Measurements from ENCODE around the gene OAF. TPM values are rescaled to one million over a fixed set of nuclear protein-coding genes. Genes with fewer than 3 reads are reported as not detected.

Gene OAF
- total RNA-seq, 2 donors from 2014 or later, result 14.5 to 17.4 TPM

DNA sequence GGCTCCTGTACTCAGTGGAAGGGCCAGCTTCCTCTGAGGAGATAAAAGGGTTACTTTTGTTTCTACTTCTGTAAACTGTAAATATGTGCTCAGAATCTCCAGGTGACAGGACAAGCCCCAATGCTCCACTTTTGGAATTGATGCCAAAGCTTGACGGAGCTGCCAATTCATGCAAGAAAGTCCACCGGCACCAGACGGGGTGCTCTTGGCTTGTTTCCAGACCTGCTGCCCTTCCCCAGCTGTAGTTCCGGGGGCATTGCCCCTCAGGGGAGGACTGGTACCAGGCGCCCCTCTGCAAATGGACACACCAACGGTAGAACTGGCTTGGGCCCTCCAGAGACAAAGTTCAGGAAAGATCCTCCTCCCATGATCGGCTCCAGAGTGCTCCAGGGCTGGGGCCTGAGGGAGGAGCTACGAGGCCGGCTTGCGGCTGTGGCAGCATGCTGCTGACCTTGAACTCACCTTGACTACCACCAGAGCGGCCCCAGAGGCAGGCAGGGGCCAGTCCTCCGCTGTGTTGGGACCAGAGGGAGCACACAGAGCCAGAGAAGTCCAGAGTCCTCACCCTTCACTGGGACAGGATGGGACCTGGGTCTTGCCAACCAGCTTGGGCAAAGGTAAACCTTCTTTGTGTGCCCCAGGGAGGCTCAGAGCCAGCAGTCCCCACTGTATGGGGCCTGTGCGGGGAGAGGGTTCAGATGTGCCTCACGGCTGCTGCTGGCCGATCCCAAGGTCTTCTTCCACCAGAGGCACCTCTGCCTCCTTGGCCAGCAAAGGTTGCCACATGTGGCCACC, 17.8 kb upstream of the OAF start:
- H3K9me3 ChIP-seq, result no peaks in the 10 kb centered on the region
- no peaks in the 10 kb centered on the region for H3K36me3 ChIP-seq
- TF ChIP-seq, protein P1, sequence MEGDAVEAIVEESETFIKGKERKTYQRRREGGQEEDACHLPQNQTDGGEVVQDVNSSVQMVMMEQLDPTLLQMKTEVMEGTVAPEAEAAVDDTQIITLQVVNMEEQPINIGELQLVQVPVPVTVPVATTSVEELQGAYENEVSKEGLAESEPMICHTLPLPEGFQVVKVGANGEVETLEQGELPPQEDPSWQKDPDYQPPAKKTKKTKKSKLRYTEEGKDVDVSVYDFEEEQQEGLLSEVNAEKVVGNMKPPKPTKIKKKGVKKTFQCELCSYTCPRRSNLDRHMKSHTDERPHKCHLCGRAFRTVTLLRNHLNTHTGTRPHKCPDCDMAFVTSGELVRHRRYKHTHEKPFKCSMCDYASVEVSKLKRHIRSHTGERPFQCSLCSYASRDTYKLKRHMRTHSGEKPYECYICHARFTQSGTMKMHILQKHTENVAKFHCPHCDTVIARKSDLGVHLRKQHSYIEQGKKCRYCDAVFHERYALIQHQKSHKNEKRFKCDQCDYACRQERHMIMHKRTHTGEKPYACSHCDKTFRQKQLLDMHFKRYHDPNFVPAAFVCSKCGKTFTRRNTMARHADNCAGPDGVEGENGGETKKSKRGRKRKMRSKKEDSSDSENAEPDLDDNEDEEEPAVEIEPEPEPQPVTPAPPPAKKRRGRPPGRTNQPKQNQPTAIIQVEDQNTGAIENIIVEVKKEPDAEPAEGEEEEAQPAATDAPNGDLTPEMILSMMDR (IDR thresholded peaks at IDR 0.05), result no peak
- TF ChIP-seq POLR2A (IDR thresholded peaks at IDR 0.05) (no peak), POLR2AphosphoS5 (IDR thresholded peaks at IDR 0.05) (no peak)
- DNase-seq (ENCODE audit: low spot score), result no peak
- intact Hi-C loops (cut with DNase I), result no loop called here
- no peak overlapping the region for H3K4me3 ChIP-seq
- H3K27ac ChIP-seq, result no peak overlapping the region
- H3K4me1 ChIP-seq (replicated peaks), result no peaks in the 10 kb centered on the region
- WGBS, result 63% methylated on average over 15 of the region's 15 CpGs
- H3K27me3 ChIP-seq (replicated peaks; ENCODE audit: insufficient read depth), result peaks cover 3% of the 10 kb centered on the region

DNA sequence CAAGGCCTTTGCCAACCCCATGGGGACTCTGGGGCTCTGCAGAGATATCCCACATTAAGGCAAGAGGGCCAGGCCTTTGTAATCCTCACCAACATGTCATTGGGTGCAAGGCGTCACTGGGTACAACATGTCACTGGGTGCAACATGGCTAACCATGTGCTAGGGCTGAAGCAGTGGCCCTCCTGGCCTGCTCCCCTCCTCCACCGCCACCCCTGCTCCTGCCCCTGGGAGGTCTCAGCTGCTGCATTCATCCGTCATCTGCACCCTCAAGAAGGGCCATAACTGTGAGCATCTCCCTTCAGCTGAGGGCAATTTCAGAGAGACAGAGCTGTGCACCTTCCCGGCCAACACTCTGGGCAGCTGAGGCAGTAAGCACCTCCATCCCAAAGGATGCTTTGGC, 16.7 kb upstream of the OAF start:
- no peaks in the 10 kb centered on the region for H3K36me3 ChIP-seq
- no peak overlapping the region for H3K27ac ChIP-seq
- 97% methylated on average over 4 of the region's 4 CpGs for WGBS
- no peaks in the 10 kb centered on the region for H3K9me3 ChIP-seq
- H3K4me1 ChIP-seq (replicated peaks), result no peaks in the 10 kb centered on the region
- DNase-seq (ENCODE audit: low spot score), result no peak
- H3K27me3 ChIP-seq (replicated peaks; ENCODE audit: insufficient read depth), result peaks cover 3% of the 10 kb centered on the region
- H3K4me3 ChIP-seq, result no peak overlapping the region
- intact Hi-C loops (cut with DNase I), result no loop called here
- TF ChIP-seq, protein P1 (IDR thresholded peaks at IDR 0.05), result no peak
- TF ChIP-seq POLR2AphosphoS5 (IDR thresholded peaks at IDR 0.05) (no peak), POLR2A (IDR thresholded peaks at IDR 0.05) (no peak)

DNA sequence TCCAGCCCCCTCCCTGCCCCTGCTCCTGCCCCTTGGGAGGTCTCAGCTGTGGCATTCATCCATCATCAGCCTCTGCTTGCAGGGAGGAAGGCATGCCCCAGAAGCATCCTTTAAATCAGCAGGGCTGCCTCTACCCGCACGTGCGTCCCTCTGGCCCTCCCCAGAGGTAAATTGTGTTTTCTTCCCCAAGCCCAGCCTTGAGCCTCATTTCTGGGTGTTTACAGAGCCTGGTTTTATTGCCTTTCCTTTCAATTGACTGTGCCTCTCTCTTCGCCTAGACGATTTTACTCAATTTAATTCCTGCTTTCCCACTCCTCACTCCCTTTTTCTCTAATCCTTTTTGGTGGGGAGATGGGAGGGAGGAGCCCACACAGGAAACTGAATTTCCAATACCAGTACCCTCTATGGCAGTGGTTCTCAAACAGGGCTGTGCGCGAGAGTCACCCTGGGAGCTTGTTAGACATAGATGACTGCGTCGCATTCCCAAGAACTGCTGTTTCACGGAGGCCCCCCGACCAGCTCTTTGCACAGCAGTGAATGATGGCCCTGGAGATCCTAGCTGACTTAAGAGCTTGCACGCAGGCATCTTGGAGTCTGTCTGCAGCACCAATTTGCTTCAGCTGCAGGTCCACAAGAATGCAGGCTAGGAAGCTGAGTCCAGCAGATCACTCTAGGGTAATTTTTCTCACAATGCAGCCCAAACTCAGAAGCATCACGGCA, 15.1 kb upstream of the OAF start:
- H3K4me3 ChIP-seq, result no peak overlapping the region
- no peak for DNase-seq (ENCODE audit: low spot score)
- no peaks in the 10 kb centered on the region for H3K4me1 ChIP-seq (replicated peaks)
- TF ChIP-seq, protein P1 (IDR thresholded peaks at IDR 0.05), result no peak
- TF ChIP-seq POLR2A (IDR thresholded peaks at IDR 0.05) (no peak), POLR2AphosphoS5 (IDR thresholded peaks at IDR 0.05) (no peak)
- intact Hi-C loops (cut with DNase I), result no loop called here
- no peaks in the 10 kb centered on the region for H3K9me3 ChIP-seq
- peaks cover 3% of the 10 kb centered on the region for H3K27me3 ChIP-seq (replicated peaks; ENCODE audit: insufficient read depth)
- H3K27ac ChIP-seq, result no peak overlapping the region
- H3K36me3 ChIP-seq, result no peaks in the 10 kb centered on the region
- WGBS, result 67% methylated on average over 13 of the region's 13 CpGs

DNA sequence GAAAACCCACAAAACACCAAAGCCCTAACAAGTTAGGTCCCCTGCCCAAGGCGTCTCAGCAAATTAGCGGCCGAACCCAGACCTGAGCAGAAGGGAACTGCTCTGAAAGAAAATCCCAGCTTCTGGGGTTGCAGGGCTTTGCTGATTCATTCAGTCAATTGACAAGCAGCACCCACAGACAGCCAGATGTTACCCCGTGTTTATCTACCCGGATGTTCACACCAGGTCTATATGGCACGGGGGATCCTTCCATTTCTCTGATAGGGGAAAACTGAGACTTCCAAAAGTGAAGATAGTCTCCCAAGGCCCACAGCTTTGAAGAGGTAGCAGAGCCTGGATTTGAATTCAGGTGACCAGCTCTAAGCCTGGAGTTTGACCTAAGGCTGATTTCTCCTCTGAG, 14.0 kb upstream of the OAF start:
- H3K36me3 ChIP-seq, result no peaks in the 10 kb centered on the region
- DNase-seq (ENCODE audit: low spot score), result no peak
- no peaks in the 10 kb centered on the region for H3K4me1 ChIP-seq (replicated peaks)
- TF ChIP-seq, protein P1 (IDR thresholded peaks at IDR 0.05), result no peak
- TF ChIP-seq POLR2A (IDR thresholded peaks at IDR 0.05), result no peak
- TF ChIP-seq POLR2AphosphoS5 (IDR thresholded peaks at IDR 0.05), result no peak
- 88% methylated on average over 6 of the region's 6 CpGs for WGBS
- intact Hi-C loops (cut with DNase I), result no loop called here
- peaks cover 3% of the 10 kb centered on the region for H3K27me3 ChIP-seq (replicated peaks; ENCODE audit: insufficient read depth)
- H3K9me3 ChIP-seq, result no peaks in the 10 kb centered on the region
- H3K27ac ChIP-seq, result no peak overlapping the region
- H3K4me3 ChIP-seq, result no peak overlapping the region
